Measurements from ENCODE around the gene TAF1C. TPM values are rescaled to one million over a fixed set of nuclear protein-coding genes. Genes with fewer than 3 reads are reported as not detected.
A peak's percentile ranks its signal among the peaks of the same experiment; 100 is the strongest.

Gene TAF1C
- total and polyA plus RNA-seq, 9 of the 15 experiments (the other 6 are each of a cell fraction or from before 2014, with no cell fraction given), result 1.5 to 74.8 (median 21.0) TPM

DNA sequence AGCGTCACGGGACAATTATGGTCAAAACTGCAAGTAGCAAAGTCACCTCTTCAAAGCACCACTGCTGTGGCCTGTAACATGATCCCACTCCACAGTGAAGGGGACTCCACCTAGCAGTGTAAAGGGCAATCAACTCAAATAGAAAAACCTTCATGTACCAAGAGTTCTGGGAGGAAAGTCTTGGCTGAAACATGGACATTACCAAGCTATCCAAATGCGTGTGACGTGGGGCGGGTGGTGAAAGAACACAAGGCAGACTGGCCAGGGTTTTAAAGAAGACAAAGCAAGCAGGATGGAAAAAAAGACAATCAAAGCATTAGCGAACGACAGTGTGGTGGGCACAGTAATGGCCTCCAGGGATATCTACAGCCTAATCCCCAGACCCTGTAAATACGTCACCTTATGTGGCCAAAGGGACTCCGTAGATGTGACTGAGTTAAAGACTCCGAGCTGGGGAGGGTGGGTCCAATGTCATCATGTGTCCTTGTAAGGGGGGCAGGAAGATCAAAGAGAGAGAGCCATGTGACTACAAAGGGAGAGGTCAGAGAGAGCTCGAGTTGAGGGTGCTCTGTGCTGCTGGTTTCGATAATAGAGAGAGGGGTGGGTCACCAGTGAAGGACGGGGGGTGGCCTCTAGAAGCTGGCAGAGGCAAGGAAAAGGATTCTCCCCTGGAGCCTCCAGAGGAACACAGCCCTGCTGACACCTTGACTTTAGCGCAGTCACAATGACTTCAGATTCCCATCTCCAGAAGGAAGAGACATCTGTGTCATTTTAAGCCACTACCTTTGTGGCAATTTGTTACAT lies 47.8 kb downstream of the TAF1C start (continued):
- TF ChIP-seq STAG1 (CRISPR knock-in tag; IDR thresholded peaks at IDR 0.05; ENCODE audit: borderline replicate concordance), result no peak
- TF ChIP-seq, protein P1, sequence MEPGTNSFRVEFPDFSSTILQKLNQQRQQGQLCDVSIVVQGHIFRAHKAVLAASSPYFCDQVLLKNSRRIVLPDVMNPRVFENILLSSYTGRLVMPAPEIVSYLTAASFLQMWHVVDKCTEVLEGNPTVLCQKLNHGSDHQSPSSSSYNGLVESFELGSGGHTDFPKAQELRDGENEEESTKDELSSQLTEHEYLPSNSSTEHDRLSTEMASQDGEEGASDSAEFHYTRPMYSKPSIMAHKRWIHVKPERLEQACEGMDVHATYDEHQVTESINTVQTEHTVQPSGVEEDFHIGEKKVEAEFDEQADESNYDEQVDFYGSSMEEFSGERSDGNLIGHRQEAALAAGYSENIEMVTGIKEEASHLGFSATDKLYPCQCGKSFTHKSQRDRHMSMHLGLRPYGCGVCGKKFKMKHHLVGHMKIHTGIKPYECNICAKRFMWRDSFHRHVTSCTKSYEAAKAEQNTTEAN (CRISPR knock-in tag; IDR thresholded peaks at IDR 0.05), result no peak
- peak; percentile 79; the same call in 1 of the 2 replicates for TF ChIP-seq ZNF583 (CRISPR knock-in tag; IDR thresholded peaks at IDR 0.05)
- peak; percentile 57 for TF ChIP-seq ETV1 (tag; conservative IDR thresholded peaks at IDR 0.05; ENCODE audit: low read depth)
- TF ChIP-seq MCM2 (IDR thresholded peaks at IDR 0.05; ENCODE audit: low read depth), result no peak
- no peak for TF ChIP-seq MCM5 (IDR thresholded peaks at IDR 0.05; ENCODE audit: low read depth)
- TF ChIP-seq, protein P2, sequence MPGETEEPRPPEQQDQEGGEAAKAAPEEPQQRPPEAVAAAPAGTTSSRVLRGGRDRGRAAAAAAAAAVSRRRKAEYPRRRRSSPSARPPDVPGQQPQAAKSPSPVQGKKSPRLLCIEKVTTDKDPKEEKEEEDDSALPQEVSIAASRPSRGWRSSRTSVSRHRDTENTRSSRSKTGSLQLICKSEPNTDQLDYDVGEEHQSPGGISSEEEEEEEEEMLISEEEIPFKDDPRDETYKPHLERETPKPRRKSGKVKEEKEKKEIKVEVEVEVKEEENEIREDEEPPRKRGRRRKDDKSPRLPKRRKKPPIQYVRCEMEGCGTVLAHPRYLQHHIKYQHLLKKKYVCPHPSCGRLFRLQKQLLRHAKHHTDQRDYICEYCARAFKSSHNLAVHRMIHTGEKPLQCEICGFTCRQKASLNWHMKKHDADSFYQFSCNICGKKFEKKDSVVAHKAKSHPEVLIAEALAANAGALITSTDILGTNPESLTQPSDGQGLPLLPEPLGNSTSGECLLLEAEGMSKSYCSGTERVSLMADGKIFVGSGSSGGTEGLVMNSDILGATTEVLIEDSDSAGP (CRISPR knock-in tag; IDR thresholded peaks at IDR 0.05), result 0 out of 2 replicates have a peak, but pooled peaks have one; percentile 39
- TF ChIP-seq STAT5A (IDR thresholded peaks at IDR 0.05; ENCODE audit: borderline replicate concordance, low read length), result no peak
- TF ChIP-seq ZSCAN32 (CRISPR knock-in tag; IDR thresholded peaks at IDR 0.05), result peak; percentile 69
- TF ChIP-seq HDAC1 (IDR thresholded peaks at IDR 0.05), result peak in 1 of 2 experiments; percentile 67; a peak in 2 of 4 replicates
- no peak for TF ChIP-seq NCOA6 (IDR thresholded peaks at IDR 0.05)
- TF ChIP-seq HNRNPL (IDR thresholded peaks at IDR 0.05; ENCODE audit: low read depth, low read length), result no peak
- peak; percentile 71 for TF ChIP-seq POLR2A (conservative IDR thresholded peaks at IDR 0.05)
- TF ChIP-seq, protein P3, sequence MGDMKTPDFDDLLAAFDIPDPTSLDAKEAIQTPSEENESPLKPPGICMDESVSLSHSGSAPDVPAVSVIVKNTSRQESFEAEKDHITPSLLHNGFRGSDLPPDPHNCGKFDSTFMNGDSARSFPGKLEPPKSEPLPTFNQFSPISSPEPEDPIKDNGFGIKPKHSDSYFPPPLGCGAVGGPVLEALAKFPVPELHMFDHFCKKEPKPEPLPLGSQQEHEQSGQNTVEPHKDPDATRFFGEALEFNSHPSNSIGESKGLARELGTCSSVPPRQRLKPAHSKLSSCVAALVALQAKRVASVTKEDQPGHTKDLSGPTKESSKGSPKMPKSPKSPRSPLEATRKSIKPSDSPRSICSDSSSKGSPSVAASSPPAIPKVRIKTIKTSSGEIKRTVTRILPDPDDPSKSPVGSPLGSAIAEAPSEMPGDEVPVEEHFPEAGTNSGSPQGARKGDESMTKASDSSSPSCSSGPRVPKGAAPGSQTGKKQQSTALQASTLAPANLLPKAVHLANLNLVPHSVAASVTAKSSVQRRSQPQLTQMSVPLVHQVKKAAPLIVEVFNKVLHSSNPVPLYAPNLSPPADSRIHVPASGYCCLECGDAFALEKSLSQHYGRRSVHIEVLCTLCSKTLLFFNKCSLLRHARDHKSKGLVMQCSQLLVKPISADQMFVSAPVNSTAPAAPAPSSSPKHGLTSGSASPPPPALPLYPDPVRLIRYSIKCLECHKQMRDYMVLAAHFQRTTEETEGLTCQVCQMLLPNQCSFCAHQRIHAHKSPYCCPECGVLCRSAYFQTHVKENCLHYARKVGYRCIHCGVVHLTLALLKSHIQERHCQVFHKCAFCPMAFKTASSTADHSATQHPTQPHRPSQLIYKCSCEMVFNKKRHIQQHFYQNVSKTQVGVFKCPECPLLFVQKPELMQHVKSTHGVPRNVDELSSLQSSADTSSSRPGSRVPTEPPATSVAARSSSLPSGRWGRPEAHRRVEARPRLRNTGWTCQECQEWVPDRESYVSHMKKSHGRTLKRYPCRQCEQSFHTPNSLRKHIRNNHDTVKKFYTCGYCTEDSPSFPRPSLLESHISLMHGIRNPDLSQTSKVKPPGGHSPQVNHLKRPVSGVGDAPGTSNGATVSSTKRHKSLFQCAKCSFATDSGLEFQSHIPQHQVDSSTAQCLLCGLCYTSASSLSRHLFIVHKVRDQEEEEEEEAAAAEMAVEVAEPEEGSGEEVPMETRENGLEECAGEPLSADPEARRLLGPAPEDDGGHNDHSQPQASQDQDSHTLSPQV (IDR thresholded peaks at IDR 0.05), result peak; percentile 81
- TF ChIP-seq, protein P4, sequence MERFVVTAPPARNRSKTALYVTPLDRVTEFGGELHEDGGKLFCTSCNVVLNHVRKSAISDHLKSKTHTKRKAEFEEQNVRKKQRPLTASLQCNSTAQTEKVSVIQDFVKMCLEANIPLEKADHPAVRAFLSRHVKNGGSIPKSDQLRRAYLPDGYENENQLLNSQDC (CRISPR knock-in tag; IDR thresholded peaks at IDR 0.05), result no peak
- TF ChIP-seq TEAD1 (CRISPR knock-in tag; IDR thresholded peaks at IDR 0.05), result no peak
- TF ChIP-seq, protein P5, sequence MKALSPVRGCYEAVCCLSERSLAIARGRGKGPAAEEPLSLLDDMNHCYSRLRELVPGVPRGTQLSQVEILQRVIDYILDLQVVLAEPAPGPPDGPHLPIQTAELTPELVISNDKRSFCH (CRISPR knock-in tag; IDR thresholded peaks at IDR 0.05), result no peak
- TF ChIP-seq, protein P5 (tag; IDR thresholded peaks at IDR 0.05), result peak; percentile 91; the same call in 1 of the 2 replicates
- no peak for TF ChIP-seq PHF21A (IDR thresholded peaks at IDR 0.05; ENCODE audit: borderline replicate concordance, low read depth)
- TF ChIP-seq ERF (CRISPR knock-in tag; IDR thresholded peaks at IDR 0.05), result no peak
- 0 out of 2 replicates have a peak, but pooled peaks have one; percentile 47 for TF ChIP-seq ZNF24 (IDR thresholded peaks at IDR 0.05)
- peak; percentile 92 for TF ChIP-seq ZNF584 (CRISPR knock-in tag; IDR thresholded peaks at IDR 0.05; ENCODE audit: low read depth)
